ENCODE data around the gene DNAJC5.
"Not testable (repeated sequence)": the region's sequence is repeated elsewhere in the genome, so short reads cannot be mapped to it uniquely, and the experiment has no call there.

Gene DNAJC5

GRCh38 chr20:63894358-63895201, at the start of gene DNAJC5:
DNAJC5 (plus strand) TSS chr20:63895126; CDS start chr20:63928346, 33,220 bp downstream.
- DNase-seq (ENCODE audit: low spot score): peak; percentile 100

- DNase-seq (ENCODE audit: low spot score): peak; percentile 91
Measured at GRCh38 chr20:63846128-63846771, 48.7 kb upstream of the DNAJC5 start.

DNA sequence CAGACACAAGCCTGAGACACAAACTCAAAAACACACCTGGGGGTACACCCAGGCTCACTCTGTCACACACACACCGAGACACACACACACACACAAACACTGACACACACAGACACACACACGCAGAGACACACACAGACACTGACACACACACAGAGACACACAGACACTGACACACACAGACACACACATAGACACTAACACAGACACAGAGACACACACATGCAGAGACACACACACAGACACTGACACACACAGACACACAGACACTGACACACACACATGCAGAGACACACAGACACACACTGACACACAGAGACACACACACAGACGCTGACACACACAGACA, 48.1 kb upstream of the DNAJC5 start:
- DNase-seq (ENCODE audit: low spot score): no peak

DNA sequence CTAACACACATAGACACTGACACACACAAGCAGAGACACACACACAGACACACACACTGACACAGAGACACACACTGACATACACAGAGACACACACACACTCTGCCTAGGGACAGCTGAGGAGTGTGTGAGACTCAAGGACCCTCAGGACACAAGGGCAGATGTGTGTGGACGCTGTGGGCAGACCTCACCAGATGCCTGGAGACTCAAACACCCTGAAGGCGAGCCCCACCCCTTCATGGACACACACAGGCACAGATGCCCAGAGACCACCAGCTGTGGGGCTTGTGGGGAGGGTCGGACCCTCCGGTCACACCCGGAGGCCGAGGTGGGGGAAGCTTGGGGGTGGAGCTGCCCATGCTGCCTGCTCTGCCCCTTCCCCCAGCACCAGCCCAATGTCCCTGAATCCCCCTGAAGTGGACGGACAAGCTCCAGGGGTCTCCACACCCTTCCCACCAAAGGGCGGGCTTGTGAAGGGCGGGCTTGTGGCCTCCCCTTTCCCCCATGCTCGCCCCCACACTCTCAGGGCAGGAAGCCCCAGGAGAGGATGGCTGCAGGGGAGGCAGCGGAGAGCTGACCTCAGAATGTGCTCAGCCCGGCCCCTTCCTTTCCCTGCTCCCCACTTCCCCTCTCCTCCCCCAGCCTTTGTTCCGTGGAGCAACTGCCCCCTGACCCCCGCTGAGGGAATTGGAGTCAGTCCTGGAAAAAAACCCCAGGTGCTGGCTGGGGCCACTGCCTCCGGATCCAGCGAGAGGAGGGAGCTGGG, 47.5 kb upstream of the DNAJC5 start:
- DNase-seq (ENCODE audit: low spot score): no peak

DNA sequence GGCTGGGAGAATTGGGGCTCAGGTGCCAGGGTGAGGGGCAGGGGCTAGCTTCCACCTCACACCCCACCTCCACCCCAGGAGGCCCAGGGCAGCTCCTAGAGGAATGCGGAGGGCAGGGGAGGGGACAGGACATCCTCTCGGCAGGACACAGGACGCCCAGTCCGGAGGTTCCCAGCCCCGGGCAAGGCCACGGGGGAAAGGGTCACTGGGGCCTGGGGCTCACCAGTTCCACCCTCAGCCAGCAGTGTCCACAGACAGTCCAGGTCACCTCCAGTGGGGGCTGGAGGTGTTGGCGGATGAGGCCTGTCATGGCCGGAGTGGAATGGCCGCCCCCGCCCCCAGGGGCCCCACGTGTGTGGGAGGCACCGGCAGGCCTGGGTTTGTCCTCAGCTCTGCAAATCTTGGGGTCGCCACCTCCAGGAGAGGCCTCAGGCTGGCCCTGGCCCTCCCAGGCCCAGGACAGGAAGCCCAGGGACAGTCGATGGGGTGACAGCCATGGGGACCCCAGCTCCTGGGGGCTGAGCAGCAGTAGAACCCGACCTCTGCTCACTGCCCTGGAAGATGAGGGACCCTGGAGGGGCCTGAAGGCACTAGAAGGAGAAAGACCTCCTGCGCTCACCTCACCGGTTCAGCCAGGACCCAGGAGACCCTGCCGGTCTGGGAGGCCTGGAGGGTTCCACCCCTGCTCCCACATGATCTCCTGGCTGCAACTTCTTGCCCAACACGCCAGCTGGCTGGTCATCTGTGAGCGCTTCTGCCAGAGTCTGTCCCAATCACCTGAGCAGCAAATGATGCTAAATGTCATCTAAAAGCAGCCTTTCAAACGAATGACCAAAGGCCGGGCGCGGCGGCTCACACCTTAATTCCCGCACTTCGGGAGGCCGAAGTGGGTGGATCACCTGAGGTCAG, 46.7 kb upstream of the DNAJC5 start:
- DNase-seq (ENCODE audit: low spot score): no peak

DNA sequence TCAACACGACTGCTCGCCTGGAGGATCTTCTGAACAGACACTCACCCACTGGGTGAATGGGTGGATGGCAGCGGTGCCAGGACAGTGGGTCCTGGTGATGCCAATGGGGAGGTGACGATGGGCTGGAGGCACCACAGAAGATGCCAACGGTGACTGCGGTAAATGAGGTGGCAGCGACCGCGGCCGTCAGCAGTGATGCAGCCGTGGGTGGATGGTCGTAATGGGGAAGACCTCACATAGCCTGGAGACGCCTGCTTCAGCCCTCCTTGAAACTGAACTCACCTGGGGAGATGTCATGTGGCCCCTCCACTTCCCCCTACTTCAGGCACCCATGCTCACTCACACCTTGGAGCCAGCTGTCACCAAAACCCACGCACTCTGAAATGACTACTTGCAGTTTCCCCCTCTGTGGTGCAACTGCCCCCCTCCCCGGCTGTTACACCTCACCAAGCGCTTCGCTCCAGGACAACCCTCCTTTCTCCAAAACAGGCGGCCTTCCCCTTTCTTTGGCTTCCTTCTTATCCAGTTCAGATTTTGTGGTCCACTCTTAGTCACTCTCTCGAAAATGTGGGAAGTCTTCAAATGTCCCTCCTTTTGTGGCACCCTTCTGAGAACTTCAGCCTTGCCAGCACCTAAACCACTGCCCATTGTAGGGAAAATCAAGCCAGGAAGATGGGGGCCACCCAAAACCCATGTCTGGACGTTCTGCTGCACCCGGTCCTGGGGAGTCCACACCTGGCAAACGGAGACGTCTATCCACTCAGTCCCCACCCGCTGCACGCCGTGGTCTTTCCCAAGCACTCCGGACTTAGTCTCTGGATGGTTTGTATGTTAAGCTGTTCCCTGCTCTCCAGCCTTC, 44.0 kb upstream of the DNAJC5 start:
- DNase-seq (ENCODE audit: low spot score): no peak

DNA sequence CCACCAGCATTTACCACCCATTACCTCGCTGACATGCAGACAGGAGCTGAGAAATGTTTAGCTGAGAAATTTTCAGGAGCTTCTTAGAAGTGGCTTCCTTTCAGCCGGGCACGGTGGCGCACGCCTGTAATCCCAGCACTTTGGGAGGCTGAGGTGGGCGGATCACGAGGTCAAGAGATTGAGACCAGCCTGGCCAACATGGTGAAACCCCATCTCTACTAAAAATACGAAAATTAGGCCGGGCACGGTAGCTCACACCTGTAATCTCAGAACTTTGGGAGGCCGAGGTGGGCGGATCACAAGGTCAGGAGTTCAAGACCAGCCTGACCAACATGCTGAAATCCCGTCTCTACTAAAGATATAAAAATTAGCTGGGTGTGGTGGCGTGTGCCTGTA, 43.4 kb upstream of the DNAJC5 start:
- DNase-seq (ENCODE audit: low spot score): not testable (repeated sequence)

DNA sequence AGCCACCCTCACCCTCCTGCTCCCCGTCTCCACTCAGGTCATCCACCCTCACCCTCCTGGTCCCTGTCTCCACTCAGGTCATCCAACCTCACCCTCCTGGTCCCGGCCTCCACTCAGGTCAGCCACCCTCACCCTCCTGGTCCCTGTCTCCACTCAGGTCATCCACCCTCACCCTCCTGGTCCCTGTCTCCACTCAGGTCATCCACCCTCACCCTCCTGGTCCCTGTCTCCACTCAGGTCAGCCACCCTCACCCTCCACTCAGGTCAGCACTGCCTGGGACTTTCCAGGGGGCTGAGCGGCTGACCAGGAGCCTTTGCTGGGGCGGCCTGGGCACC, 41.2 kb upstream of the DNAJC5 start:
- DNase-seq (ENCODE audit: low spot score): not testable (repeated sequence)

DNA sequence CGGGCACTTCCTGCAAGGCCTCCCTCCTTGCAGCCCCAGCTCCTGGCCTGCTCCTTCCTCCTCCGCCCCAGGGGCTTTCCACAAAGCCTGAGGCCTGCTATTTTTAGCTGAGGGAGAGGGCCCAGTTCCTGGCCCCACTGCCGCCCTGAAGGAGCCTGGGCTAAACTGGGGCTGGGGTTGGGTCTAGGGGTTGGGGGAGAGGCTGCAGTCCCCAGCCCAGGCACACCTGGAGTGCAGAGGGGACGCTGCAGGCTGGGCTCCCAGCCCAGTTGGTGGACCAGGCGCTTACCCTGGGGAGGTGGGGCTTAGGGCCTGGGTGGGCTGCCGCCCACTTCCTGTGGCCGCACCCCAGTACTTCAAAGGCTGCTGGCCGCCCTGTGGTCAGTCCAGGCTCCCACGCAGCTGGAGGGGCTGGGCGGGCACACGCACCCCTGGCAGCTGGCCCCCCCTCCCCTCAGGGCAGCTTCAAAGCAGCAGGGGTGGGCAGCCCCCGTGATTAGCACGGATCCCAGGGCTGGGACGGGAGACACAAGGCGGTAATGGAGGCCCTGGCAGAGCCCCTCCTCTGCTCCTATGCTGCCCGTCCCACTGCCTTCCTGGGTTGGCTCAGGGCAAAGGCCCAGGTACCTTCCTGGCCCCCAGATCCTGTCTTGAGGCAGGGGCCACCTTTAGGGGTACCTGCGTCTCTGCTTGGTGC, 40.7 kb upstream of the DNAJC5 start:
- DNase-seq (ENCODE audit: low spot score): no peak

GRCh38 chr20:63854766-63855362, 40.1 kb upstream of the DNAJC5 start:
- no peak for DNase-seq (ENCODE audit: low spot score)

DNA sequence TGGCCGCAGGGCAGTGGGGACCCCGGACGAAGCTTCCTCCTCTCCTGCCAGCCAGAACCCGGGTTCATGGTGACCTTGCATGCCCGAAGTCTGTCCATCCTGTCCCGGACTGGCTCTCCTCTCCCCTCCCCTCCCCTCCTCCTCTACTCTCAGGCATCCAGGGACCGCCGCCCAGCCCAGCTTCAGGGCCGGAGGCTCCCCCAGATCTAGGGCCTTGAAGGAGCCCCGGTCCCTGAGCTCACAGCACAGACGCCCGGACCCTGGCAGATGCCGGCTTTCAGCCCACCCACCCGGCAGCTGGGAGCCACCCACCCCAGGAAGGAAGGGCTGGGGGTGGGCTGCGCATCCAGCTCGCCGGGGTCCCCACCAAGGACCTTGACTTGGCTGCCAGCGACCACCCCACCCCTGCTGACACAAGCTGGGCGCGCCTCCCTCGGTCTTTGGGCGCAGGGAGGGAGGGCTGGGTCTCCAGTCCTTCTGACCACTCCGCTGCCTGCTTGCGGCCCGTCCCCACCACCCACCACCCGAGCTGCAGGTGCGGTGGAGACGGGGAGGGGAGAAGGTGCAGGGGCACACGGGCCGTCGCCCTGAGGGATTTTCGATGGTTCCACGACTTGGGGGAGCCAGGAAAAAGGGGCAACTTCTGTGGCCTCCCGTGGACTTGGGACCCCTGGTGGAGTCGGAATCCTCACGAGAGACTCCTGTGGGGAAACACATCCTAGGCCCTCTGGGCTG, 39.4 kb upstream of the DNAJC5 start:
- no peak for DNase-seq (ENCODE audit: low spot score)

DNA sequence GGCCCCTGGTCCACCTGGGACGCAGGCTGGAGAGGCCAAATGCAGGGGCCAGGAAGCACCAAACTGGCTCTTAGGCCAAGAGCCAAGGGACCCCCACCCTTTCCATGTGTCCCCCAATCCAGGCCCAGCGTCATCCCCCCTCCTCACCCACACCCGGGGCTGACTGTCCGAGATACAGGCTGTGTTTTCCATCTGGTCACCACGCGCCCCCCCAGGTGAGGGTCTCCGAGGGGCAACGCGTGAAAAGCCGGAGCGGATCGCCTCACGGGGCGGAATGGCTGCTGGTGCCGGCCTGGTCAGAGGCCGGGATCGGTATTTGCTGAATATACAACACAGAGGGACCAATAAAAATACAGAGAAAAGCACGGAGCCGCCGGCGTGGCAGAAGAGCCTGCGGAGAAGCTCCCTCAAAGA, 38.8 kb upstream of the DNAJC5 start:
- no peak for DNase-seq (ENCODE audit: low spot score)

- DNase-seq (ENCODE audit: low spot score): no peak
Measured at GRCh38 chr20:63857764-63858392, 37.0 kb upstream of the DNAJC5 start.

DNA sequence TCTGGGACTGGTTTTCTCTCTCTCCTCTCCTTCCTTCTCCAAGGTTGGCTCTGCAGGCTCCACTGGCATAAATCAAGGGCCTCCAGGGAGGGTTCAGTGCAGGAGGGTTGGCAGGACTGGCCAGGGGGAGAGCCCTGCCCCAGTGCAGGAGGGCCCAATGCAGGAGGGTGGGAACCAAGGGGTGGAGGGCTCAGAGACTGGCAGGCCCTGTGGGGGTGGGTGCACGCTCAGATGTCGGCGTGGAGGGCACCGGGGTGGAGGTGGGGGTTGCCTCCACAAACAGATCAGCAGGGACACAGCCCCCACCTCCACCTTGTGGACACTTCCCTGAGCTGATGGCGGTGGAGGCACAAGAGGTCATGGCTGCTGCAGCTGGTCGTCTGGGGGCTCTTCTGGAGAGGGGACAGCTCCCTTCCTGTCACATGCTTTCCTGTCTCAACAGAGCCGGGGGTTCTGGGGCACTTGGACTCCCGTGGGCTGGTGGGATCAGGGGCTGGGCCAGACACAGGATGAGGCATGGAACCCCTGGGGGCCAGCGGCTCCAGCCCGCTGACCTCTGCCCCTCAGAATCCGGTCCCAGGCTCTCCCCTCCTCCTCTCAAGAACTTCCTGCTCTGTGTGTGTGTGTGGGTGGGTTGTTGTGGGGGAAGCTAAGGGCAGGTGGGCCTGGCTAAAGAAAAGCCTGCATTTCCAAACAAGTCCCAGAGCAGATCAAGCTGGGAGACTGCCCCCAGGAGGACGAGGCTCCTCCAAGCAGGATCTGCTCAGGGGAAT, 36.3 kb upstream of the DNAJC5 start:
- DNase-seq (ENCODE audit: low spot score): peak; percentile 79

DNA sequence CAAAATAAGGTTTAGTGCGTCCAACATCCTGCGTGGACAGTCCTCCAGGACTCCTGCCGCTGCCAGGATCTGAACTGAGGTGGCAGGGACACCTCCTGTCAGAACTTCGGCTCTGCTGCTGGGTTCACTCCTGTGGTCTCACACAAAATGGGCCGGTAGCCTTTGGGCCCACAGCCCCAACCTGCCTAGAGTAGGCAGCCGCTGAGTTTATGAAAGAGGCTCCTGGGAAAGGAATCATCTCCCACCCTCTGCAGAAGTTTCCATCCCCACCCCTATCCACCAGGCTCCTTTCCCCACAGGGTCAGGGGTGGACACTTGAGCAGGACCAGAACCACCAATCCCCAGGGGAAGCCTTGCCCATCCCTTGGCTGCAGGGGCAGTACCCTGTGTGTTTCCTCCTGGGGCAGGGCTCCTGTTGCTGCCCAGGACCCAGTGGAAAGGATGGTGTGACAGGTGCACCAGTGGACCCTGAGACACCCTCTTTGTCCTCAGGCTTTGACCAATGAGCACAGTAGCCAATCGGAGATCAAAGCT, 35.7 kb upstream of the DNAJC5 start:
- DNase-seq (ENCODE audit: low spot score): no peak

GRCh38 chr20:63860325-63861051, 34.4 kb upstream of the DNAJC5 start:
- DNase-seq (ENCODE audit: low spot score): no peak

DNA sequence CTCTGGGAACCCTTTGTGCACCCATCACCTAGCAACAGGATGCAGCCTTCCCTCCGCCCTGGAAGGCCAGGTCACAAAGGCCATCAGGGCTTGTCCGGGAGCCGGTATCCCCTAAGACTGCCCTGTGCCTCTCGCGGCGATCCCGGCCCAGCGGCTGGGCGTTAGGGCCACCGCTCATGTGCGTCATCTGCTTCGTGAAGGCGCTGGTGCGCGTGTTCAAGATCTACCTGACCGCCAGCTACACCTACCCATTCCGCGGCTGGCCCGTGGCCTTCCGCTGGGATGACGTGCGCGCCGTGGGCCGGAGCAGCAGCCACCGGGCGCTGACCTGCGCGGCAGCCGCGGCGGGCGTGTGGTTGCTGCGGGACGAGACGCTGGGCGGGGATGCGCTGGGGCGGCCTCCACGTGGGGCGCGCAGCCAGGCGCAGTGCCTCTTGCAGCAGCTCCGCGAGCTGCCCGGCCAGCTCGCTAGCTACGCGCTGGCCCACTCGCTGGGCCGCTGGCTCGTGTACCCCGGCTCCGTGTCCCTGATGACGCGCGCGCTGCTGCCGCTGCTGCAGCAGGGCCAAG, 33.5 kb upstream of the DNAJC5 start, which contains the start of gene ABHD16B:
TSS of gene ABHD16B (plus strand) at position 134 of the 570 bp plus-strand sequence. CDS start at position 177, 43 bp downstream.
- no peak for DNase-seq (ENCODE audit: low spot score)

Data from HuH-7 (cell line).